GM19043 (cell line): Measurements from ENCODE around the gene PEX10.

ENCODE experiments used
- ATAC-seq: cut with Tn5 transposase; IDR thresholded peaks from one replicate; pipeline ENCODE4 v1.9.1; 2021; ENCODE audit warnings: low read depth; ENCODE audit not compliant: unreplicated experiment

PEX10 gene

DNA sequence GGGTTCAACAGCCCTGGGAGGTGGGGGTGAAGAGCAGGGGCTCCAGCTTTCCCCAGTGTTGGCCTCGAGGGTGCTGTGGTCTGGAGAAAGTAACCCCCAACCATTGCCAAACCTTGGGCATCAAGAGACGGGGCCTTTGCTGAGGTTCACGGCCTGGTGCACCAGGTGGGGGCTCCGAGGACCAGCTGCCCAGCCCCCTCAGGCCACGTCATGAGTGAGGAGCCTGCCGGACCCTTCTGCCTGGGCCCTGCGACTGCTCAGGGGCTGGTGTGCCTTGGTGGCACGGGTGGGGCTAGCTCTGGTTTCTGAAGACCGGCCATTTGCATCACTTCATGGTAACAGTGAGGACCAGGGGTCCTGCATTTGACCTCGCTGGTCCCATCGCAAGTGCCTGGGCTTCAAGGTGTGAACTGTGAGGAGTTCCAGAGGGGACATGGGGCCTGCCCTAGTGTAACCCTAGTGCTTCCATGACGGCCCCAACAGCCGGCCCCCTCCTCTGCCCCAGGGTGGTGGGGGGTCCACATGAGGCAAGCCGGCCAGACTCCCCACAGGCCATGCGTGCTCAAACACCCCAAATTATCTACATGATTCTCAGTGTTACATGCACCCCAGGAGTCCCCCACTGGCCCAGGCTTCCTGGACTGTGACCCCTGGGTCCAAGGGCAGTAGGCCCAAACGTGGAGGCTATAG lies 34.5 kb downstream of the PEX10 start:
- no peak for ATAC-seq

DNA sequence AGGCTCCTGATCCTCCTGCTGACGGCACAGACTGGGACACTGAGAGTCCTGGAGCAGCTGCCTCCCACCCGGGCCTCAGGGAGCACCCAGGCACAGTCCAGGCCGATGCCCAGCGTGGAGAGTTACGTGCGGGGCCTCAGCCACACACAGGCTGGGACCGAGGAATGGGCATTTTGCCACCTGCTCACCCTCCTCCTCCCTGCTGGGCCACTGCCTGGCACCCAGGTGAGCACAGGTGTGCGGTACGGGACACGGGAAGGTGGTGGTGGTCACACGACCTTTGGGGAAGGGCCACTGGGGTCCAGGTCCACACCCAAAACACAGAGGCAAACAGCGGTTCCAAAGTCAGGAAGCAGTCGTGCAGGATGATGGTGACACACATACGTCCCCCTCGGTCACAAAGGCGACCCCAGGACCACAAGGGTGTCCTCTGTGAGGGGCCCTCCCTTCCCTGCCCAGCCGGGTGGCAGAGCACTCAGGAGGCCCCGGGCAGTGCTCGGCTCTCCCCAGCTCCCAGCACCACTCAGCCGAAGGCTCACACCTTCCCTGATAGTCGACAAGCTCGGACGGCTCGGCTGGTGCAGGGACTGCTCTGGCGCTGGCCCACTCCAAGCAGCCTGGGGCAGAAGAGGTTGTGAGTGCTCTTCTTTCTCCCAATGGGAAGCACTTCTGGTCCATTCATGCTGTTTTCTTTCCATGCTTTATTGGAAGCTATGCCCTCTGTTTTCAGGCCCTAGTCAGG lies 35.3 kb downstream of the PEX10 start:
- ATAC-seq: no peak

DNA sequence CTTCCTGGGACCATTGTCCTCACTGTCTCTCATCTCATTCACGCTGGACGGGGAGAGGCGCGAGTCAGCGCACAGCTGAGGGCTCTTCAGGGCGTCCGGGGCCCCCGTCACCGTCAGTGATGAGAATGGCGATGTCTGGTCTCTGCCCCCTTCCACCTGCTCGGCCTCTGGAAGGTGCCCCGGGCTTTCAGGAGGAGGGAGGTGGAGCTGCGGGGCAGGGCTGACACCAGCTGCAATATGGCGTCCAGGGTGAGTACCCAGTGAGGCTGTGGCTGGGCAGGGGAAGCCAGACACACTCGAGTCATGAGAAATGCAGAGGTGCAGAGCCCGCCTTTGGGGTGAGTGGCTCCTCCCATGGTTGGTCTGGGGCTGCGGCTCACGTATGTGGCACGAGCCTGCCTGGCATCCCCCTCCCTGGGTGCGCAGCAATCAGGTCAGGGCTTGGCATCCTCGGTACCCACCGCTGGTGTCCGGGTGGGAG lies 36.1 kb downstream of the PEX10 start:
- no peak for ATAC-seq

- ATAC-seq: no peak
Observed at GRCh38 chr1:2375923-2376260, 36.5 kb downstream of the PEX10 start.

DNA sequence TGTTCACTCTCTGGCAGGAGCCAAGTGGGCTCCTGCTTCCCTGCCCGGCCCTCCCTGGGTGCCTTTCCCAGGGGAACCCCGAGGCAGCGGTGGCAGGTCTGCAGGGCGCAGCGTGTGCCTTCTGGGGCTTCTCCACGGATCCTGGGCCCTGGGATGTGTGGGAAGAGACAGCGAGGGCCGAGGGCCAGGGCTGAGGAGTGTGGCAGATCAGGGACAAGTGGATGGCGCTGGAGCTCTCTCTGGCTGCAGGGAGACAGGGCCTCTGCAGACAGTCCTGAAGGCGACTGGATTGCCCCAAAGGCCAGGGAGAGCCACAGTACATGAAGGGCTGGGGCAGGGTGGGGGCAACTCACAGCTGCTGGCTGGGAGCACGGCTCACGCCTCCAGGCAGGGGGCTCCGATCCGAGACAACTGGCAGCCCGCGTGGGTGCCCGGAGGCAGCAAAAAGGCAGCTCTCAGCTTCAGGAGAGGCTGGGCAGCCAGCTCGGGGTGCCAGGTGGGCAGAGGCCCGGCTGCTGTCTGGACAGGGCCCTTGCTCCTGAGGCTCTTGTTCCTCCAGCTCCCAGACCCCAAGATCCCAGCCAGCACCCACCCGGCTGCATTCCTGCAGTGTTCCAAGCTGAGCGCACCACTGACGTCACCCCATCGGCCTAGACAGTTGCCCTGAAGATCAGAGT lies 37.0 kb downstream of the PEX10 start:
- no peak for ATAC-seq

DNA sequence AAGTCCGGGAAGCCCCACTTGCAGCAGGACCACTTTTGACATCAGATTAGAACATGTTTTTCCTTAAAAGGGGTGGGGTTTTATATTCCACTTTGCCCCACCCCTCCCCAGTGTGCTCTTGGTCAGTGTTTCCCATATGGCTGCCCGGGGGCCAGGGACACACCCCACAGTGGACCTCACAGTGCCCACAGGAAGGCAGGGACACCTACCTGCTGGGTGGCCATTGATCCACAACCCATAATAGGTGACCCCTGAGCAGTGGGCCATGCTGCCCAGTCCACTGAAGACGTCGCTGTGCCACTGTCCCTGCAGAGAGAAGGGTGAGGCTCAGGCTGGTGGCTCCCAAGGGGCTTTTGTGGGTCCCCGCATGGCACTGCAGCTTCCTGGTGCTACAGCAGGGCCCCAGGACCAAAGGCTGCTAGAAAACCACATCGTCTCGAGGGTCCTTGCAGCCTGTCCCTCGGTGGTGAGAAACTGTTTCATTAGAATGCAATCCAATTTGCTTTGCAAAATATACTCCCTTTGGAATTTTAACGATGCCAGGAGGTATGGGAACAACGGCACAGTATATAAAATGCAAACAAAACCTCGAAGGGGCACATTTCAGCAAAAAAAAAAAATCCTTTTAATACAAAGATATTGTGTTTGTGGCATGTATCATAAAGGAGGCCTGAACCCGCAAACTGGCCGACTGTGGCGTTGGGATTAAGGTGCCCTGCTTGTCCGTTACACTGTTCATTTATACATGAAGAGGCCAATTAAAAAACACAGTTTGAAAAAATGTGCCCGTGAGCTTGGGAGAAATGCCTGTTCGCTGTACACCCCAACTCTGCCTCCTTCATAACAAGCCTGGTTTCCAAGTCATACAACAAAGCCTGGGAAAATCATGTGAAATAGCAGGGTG lies 37.9 kb downstream of the PEX10 start:
- ATAC-seq: no peak

DNA sequence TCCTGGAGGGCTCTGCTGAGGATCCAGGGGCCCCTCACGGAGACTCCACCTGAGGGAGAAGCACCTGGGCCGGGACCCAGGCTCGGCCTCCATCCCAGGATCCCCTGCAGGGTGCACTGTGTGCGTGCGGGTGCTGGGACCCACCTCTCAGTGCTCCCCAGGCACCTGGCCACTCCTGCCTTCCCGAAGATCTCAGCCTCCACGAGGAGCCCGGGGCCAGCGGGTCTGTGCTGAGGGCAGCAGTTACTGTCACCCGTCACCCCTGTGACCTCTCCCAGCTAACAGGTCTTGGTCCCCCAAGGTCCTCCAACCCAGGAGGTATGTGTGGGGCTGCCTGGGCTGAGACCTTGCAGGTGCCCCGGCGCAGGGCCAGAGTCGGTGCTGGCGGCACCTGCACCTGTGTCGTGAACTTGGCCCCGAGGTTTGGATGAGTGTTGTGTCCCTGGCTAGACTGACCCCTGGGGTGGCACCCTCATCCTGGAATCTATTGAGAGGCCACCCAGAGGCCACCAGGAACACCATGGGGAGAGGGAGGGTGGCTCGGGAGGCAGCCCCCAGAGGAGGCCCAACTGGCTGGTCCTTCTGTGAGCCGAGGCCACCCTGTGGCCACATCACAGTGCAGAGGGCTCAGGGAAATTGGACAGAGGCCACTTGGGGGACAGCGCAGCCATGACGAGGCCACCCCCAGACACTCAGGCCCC lies 38.7 kb downstream of the PEX10 start:
- ATAC-seq: no peak

DNA sequence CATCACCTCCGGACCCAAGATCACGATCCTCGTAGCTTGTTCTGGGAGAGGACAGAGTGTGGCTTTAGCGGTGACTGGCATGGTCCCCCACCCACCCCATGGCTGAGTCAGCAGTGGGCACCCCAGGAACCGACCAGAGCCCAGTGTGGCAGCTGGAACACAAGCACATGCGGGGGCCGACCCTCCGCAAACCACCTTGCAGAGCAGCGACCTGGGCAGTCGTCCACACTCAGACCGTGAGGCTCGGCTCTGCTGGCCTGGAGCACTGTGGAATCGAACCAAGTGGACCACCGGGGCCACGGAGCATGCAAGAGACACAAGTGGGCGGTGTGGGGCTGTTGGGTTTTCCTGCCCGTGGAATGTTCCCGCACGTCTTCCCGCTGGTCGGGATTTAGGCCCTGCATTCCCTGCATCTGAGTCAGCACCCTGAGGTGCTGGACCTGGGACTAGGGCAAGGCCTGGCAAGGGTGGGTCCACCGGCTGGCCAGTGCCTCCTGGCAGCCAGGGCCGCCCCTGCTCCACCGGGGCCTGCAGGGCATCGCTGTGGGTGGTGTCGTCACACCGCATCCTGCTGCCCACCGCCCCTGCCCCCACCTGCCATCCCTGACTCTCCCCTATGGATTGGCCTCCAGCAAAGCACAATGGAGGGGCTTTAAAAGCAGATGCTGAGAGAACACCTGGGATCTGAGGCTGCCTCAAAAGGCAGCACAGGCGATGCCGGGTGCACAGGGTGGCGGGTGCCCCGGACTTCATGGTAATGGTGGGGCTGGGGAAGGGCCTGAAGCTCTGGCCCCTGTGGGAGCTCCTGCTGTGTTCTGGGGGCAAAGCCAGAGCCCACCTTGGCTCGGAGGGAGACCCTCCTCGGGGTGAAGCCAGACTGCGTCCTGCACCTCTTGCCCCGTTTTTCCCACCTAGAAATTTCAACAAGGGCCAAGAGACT lies 39.5 kb downstream of the PEX10 start:
- ATAC-seq: no peak

- ATAC-seq: no peak
Observed at GRCh38 chr1:2368053-2368744, 44.2 kb downstream of the PEX10 start.

DNA sequence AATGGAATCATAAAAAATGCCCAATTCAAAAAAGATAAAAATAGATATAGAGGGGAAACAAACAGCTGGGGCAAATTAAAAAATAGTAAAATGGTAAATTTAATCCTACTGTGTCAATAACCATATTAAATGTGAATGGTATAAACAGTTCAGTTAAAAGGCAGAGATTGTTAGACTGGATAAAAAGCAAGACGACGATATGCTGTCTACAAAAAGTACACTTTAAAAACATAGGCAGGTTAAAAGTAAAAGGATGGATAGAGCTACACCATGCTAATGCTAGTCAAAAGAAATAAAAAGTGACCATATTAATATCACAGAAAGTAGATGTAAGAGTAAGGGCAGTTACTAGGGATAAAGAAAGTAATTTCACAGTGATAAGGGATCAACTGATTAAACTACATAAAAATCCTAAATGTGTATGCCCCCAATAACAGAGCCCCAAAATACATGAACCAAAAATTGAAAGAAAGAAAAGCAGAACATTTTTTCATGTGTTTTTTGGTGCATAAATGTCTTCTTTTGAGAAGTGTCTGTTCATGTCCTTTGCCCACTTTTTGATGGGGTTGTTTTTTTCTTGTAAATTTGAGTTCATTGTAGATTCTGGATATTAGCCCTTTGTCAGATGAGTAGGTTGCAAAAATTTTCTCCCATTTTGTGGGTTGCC lies 48.4 kb downstream of the PEX10 start:
- no peak for ATAC-seq

DNA sequence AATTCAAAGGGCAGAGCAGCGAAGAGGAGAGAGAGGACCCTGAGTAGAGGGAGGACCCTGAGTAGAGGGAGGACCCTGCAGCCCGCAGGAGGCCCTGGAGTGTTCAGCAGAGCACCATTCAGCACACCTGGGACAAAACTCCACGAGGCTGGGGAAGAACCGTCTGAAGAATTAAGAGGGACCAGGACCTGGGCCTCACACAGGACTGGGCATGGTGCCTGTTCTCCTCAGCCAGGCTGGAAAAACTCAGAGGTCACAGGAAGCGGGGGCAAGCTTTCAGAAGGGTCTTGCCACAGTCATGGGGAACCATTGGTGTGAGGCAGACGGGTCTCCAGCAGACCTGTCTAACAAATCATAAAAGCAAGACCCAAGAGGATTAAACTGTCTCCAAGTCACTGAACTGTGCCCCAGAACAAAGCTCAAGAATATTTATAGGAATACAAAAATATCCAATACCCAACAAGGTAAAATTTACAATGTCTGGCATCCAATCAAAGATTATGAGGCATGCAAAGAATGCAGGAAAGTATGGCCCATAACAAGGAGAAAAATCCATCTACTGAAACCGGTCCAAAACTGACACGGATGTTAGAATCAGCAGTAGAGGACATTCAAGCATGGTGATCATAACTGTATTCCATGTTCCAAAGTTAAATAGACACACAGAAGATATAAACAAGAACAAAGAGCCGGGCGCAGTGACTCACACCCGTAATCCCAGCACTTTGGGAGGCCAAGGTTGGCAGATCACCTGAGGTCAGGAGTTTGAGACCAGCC lies 51.6 kb downstream of the PEX10 start:
- ATAC-seq: no peak

DNA sequence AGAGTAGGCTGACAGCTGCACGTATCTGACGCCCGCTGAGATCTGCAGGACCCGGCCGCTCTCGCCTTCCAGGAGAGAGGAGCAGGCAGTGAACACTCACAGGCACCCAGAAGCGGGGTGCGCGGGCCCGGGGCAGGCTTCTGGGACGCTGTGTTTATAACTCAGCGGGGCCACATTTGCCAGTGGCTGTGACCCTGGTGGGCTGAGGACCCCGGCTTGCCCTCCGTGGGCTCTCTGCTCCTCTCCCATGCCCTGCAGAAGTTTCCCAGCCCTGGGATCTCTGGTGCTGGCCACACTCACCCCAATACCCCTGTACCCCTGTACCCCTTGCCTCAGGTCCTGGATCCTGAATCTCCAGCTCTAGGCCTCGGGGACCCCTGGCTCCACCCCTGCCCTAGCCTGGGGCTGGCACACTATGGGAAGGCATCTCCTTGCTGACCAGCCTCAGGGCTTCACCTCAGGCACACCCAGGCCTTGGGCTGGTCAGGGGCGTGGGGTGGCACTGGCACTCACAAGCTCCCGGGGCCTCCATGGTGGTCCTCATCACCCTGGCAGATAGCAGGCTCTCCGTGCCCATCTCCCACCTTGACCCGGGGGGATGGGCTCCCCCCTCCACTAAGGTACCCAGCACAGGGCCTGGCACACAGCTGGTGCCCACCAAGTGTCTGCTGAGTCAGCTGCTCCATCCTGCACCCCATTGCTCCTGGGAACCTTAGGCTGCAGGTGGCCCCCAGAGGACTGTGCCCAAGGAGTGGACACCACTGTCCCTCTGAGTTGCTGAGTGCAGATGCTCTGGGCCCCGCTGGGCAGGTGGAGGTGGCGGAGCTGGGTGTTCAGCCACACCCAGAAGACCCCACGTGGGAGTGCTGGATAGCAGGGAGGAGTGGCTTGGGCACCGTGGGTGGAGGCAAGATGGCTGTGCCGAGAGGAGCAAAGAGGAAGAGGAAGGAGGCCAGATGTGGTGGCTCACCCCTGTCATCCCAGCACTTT lies 53.4 kb downstream of the PEX10 start:
- no peak for ATAC-seq

- no peak for ATAC-seq
Observed at GRCh38 chr1:2358072-2358471, 54.3 kb downstream of the PEX10 start.

- no peak for ATAC-seq
Observed at GRCh38 chr1:2356911-2357845, 55.2 kb downstream of the PEX10 start.

- no peak for ATAC-seq
Observed at GRCh38 chr1:2356401-2356800, 56.0 kb downstream of the PEX10 start.
